Kidney (tissue), 14 donors: ENCODE measurements around the gene FYCO1. TPM values are rescaled to one million over a fixed set of nuclear protein-coding genes. Genes with fewer than 3 reads are reported as not detected.

Experiments used
- DNase-seq, 5 donors: peaks; one replicate each; pipeline ENCODE4 v3.0.0-alpha.2; 2013 to 2020
- FAIRE-seq: peaks from 2 replicates; lab custom pipeline; 2012; peaks lifted over from hg19 to GRCh38; lab: Jason Lieb, UNC
- H3K27ac ChIP-seq, 2 donors: one replicate each; pipeline ENCODE4 v1.7.0; 2013; ENCODE audit warnings: low read depth in 2 of 2, low read length in 2 of 2, inconsistent platforms in 1 of 2
- H3K27me3 ChIP-seq: one replicate; pipeline ENCODE4 v1.7.1; 2013; ENCODE audit warnings: low read length, inconsistent platforms; ENCODE audit not compliant: control insufficient read depth, insufficient read depth
- H3K36me3 ChIP-seq, 3 donors: one replicate each; pipeline versions ENCODE4 v1.7.0 to v1.7.1; 2013; ENCODE audit warnings: low read length in 3 of 3, control low read depth in 1 of 3, inconsistent platforms in 1 of 3; ENCODE audit not compliant: insufficient read depth in 3 of 3, control insufficient read depth in 2 of 3
- H3K4me1 ChIP-seq, 3 donors: one replicate each; pipeline versions ENCODE4 v1.7.0 to v1.7.1; 2013; ENCODE audit warnings: low read length in 3 of 3, inconsistent platforms in 1 of 3, low read depth in 1 of 3; ENCODE audit not compliant: control insufficient read depth in 2 of 3, insufficient read depth in 2 of 3
- H3K4me3 ChIP-seq, 3 donors: one replicate each; pipeline versions ENCODE4 v1.7.0 to v1.8.1; 2013; ENCODE audit warnings: low read length in 3 of 3, control low read depth in 1 of 3, inconsistent platforms in 1 of 3
- H3K9ac ChIP-seq, 3 donors: one replicate each; pipeline versions ENCODE4 v1.7.0 to v1.7.1; 2013; ENCODE audit warnings: low read length in 3 of 3, control low read depth in 1 of 3, inconsistent platforms in 1 of 3
- H3K9me3 ChIP-seq, 3 donors: one replicate each; pipeline versions ENCODE4 v1.7.0 to v1.7.1; 2013; ENCODE audit warnings: low read length in 3 of 3, control low read depth in 1 of 3, inconsistent platforms in 1 of 3; ENCODE audit not compliant: control insufficient read depth in 2 of 3, insufficient read depth in 1 of 3
- intact Hi-C: fragments of 100-400 bp; cut with DNase I; formaldehyde crosslinking; loops from one replicate; pipeline ENCODE4 v1.11.1; 2022
- polyA plus RNA-seq: library from polyadenylated mRNA; stranded (reverse); fragments of 350-450 nt; fragmentation: Illumina TruSeq; extraction: RNeasy Lipid Tissue Mini Kit (QIAGEN cat#74804); gene quantifications from one replicate; pipeline ENCODE4 v1.2.3, GENCODE V29; 2014; ENCODE audit warnings: low read depth, low replicate concordance; ENCODE audit not compliant: insufficient read depth
- total RNA-seq: library from RNA; stranded (reverse); fragmentation: NEBNext Ultra II Directional; extraction: Animal tissue kit (Norgen Biotek cat#: 25700); gene quantifications from one replicate; pipeline ENCODE4 v1.2.1, GENCODE V29; 2021
- TF ChIP-seq, protein P1 (sequence below): IDR thresholded peaks from 3 replicates; pipeline ENCODE4 v1.5.1; 2012; ENCODE audit warnings: mild to moderate bottlenecking, moderate library complexity, borderline replicate concordance; ENCODE audit not compliant: insufficient read depth; ENCODE audit errors: extremely low read depth
- donor health status: control.
- donor health status: control.
- donor health status: control.
- donor health status: control.
- donor health status: control.
- donor health status: DM: yes; HTN: yes; CAD: no.
- donor health status: Normal renal cell carcinoma (clear cell type).

Gene FYCO1
- total and polyA plus RNA-seq, 2 donors from 2014 or later, result 11.1 to 39.1 TPM

DNA sequence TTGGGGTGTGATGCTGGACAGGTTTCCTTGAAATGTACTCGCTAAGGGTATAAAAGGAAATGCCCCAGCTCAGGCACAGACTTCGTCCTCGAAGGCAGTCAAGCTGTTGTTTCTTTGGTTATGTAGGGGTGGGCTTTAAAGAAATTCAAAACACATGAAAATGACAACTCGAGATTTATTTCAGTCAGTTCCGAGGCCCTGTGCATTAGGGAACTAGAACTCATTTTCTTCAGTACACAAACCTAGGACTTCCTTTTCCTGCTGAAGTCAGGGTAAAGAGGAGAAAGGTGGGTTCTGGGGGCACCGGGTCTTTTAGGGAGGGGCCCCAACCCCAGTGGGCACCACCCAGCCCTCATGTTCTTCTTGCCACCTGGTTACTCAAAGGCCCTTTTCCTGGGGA lies 101.6 kb downstream of the FYCO1 start:
- Histone ChIP-seq H3K4me3 (no peak overlapping the region), H3K27me3 (no peaks in the 10 kb centered on the region), H3K9ac (no peak overlapping the region), H3K4me1 (no peaks in the 10 kb centered on the region), H3K9me3 (no peaks in the 10 kb centered on the region), H3K27ac (no peak overlapping the region), H3K36me3 (no peaks in the 10 kb centered on the region)
- FAIRE-seq (no peak), DNase-seq (no peak)
- intact Hi-C loops, result no loop called here
- TF ChIP-seq, protein P1, sequence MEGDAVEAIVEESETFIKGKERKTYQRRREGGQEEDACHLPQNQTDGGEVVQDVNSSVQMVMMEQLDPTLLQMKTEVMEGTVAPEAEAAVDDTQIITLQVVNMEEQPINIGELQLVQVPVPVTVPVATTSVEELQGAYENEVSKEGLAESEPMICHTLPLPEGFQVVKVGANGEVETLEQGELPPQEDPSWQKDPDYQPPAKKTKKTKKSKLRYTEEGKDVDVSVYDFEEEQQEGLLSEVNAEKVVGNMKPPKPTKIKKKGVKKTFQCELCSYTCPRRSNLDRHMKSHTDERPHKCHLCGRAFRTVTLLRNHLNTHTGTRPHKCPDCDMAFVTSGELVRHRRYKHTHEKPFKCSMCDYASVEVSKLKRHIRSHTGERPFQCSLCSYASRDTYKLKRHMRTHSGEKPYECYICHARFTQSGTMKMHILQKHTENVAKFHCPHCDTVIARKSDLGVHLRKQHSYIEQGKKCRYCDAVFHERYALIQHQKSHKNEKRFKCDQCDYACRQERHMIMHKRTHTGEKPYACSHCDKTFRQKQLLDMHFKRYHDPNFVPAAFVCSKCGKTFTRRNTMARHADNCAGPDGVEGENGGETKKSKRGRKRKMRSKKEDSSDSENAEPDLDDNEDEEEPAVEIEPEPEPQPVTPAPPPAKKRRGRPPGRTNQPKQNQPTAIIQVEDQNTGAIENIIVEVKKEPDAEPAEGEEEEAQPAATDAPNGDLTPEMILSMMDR, result no peak

GRCh38 chr3:45892161-45892560 lies 103.5 kb downstream of the FYCO1 start:
- H3K27me3 ChIP-seq, result no peaks in the 10 kb centered on the region
- FAIRE-seq (no peak), DNase-seq (no peak)
- TF ChIP-seq, protein P1, result no peak
- H3K4me1 ChIP-seq, result no peaks in the 10 kb centered on the region
- no peak overlapping the region for H3K4me3 ChIP-seq
- intact Hi-C loops, result no loop called here
- no peak overlapping the region for H3K9ac ChIP-seq
- no peak overlapping the region for H3K27ac ChIP-seq
- no peaks in the 10 kb centered on the region for H3K36me3 ChIP-seq
- H3K9me3 ChIP-seq, result no peaks in the 10 kb centered on the region

DNA sequence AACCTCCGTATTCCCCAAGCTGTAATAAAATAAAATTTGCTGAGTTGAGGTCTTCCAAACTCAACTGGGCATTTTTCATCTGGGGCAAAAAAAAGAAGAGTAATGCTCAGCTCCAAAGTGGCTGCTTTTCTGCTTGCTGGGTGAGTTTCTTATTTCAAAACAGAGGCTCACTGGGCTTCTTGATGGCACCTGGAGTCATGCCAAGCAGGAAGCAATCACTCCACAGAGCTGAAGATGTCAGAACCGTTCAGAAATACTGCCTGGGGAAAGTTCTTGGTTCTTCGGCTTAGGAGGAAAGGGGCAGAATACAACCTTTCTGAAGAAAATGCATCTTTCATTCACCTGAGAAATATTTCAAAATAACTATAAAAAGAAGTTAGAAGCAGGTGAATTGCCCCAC lies 105.2 kb downstream of the FYCO1 start:
- DNase-seq (peak in 2 of 5 donors; percentile 33 to 52), FAIRE-seq (no peak)
- Histone ChIP-seq H3K4me1 (no peaks in the 10 kb centered on the region), H3K4me3 (no peak overlapping the region), H3K27ac (no peak overlapping the region), H3K27me3 (no peaks in the 10 kb centered on the region), H3K9me3 (no peaks in the 10 kb centered on the region), H3K9ac (no peak overlapping the region), H3K36me3 (no peaks in the 10 kb centered on the region)
- TF ChIP-seq, protein P1, result no peak
- intact Hi-C loops, result no loop called here

- H3K27me3 ChIP-seq, result no peaks in the 10 kb centered on the region
- H3K9ac ChIP-seq, result no peak overlapping the region
- TF ChIP-seq, protein P1, result no peak
- intact Hi-C loops, result no loop called here
- DNase-seq (no peak), FAIRE-seq (no peak)
- H3K27ac ChIP-seq, result no peak overlapping the region
- H3K36me3 ChIP-seq, result no peaks in the 10 kb centered on the region
- H3K4me3 ChIP-seq, result no peak overlapping the region
- H3K9me3 ChIP-seq, result no peaks in the 10 kb centered on the region
- H3K4me1 ChIP-seq, result no peaks in the 10 kb centered on the region
Observed at GRCh38 chr3:45889337-45889736, 106.3 kb downstream of the FYCO1 start.
